Measurements from ENCODE around the gene GRPR.

The GRPR gene

GRCh38 chrX:16187024-16187760 lies 63.8 kb downstream of the GRPR start:
- no peak for TF ChIP-seq SPI1 (IDR thresholded peaks at IDR 0.05; ENCODE audit: borderline replicate concordance, low read depth)
- TF ChIP-seq REST (IDR thresholded peaks at IDR 0.05; ENCODE audit: insufficient replicate concordance, low read depth), result no peak
- TF ChIP-seq GABPA (IDR thresholded peaks at IDR 0.05; ENCODE audit: low read depth), result no peak
- no peak for TF ChIP-seq POLR2AphosphoS5 (IDR thresholded peaks at IDR 0.05; ENCODE audit: low read depth)
- TF ChIP-seq CTCF (IDR thresholded peaks at IDR 0.05; ENCODE audit: insufficient read depth, low read length), result no peak
- H3K4me3 ChIP-seq (replicated peaks; ENCODE audit: insufficient read depth, low read length), result no peak overlapping the region
- H3K27me3 ChIP-seq (ENCODE audit: insufficient read depth, poor library complexity, severe bottlenecking), result no peaks in the 10 kb centered on the region
- no peak for DNase-seq (ENCODE audit: low read depth in 1 of 2, low spot score in 1 of 2)
- H3K27ac ChIP-seq (replicated peaks), result no peak overlapping the region

GRCh38 chrX:16188687-16189086 lies 65.3 kb downstream of the GRPR start:
- Histone ChIP-seq H3K27me3 (ENCODE audit: insufficient read depth, poor library complexity, severe bottlenecking) (no peaks in the 10 kb centered on the region), H3K4me3 (replicated peaks; ENCODE audit: insufficient read depth, low read length) (no peak overlapping the region), H3K27ac (replicated peaks) (no peak overlapping the region)
- TF ChIP-seq GABPA (IDR thresholded peaks at IDR 0.05; ENCODE audit: low read depth) (no peak), CTCF (IDR thresholded peaks at IDR 0.05; ENCODE audit: insufficient read depth, low read length) (no peak), POLR2AphosphoS5 (IDR thresholded peaks at IDR 0.05; ENCODE audit: low read depth) (no peak), SPI1 (IDR thresholded peaks at IDR 0.05; ENCODE audit: borderline replicate concordance, low read depth) (no peak), REST (IDR thresholded peaks at IDR 0.05; ENCODE audit: insufficient replicate concordance, low read depth) (no peak)
- no peak for DNase-seq (ENCODE audit: low read depth in 1 of 2, low spot score in 1 of 2)

- no peak for DNase-seq (ENCODE audit: low read depth in 1 of 2, low spot score in 1 of 2)
- TF ChIP-seq SPI1 (IDR thresholded peaks at IDR 0.05; ENCODE audit: borderline replicate concordance, low read depth) (no peak), REST (IDR thresholded peaks at IDR 0.05; ENCODE audit: insufficient replicate concordance, low read depth) (no peak), CTCF (IDR thresholded peaks at IDR 0.05; ENCODE audit: insufficient read depth, low read length) (no peak), GABPA (IDR thresholded peaks at IDR 0.05; ENCODE audit: low read depth) (no peak), POLR2AphosphoS5 (IDR thresholded peaks at IDR 0.05; ENCODE audit: low read depth) (no peak)
- H3K27me3 ChIP-seq (ENCODE audit: insufficient read depth, poor library complexity, severe bottlenecking), result no peaks in the 10 kb centered on the region
Measured at GRCh38 chrX:16191605-16192004, 68.2 kb downstream of the GRPR start.

More at GRCh38 chrX:16191605-16192004, 68.2 kb downstream of the GRPR start:
- H3K4me3 ChIP-seq (replicated peaks; ENCODE audit: insufficient read depth, low read length), result no peak overlapping the region
- H3K27ac ChIP-seq (replicated peaks), result no peak overlapping the region

All from HL-60 (cell line).